WERI-Rb-1 (cell line): Measurements from ENCODE around the gene CHMP6.

Experiments
- DNase-seq: peaks from one replicate; pipeline ENCODE4 v3.0.0-alpha.2; 2020
- H3K27ac ChIP-seq: fragments of 250-450 bp; sonication (Bioruptor Pico); 2 replicates; pipeline ENCODE4 v1.5.1; 2020; ENCODE audit warnings: mild to moderate bottlenecking, moderate library complexity
- H3K27me3 ChIP-seq: fragments of 250-450 bp; sonication (Bioruptor Pico); 2 replicates; pipeline ENCODE4 v1.5.1; 2021; ENCODE audit warnings: mild to moderate bottlenecking, low read depth, moderate library complexity; ENCODE audit not compliant: insufficient read depth, severe bottlenecking
- H3K36me3 ChIP-seq: fragments of 250-450 bp; sonication (Bioruptor Pico); 2 replicates; pipeline ENCODE4 v1.5.1; 2020; ENCODE audit warnings: mild to moderate bottlenecking, moderate library complexity
- H3K4me3 ChIP-seq: 2 replicates; pipeline ENCODE4 v1.5.1; 2011; ENCODE audit warnings: low read depth, mild to moderate bottlenecking, control low read depth, low read length
- H3K9me3 ChIP-seq: fragments of 250-450 bp; sonication (Bioruptor Pico); 2 replicates; pipeline ENCODE4 v1.5.1; 2021; ENCODE audit warnings: mild to moderate bottlenecking, moderate library complexity; ENCODE audit not compliant: severe bottlenecking
- TF ChIP-seq, protein P1 (sequence below): IDR thresholded peaks from 2 replicates; pipeline ENCODE4 v1.5.1; 2011; ENCODE audit warnings: low read depth, mild to moderate bottlenecking, control low read depth, inconsistent platforms, low read length

The CHMP6 gene

DNA sequence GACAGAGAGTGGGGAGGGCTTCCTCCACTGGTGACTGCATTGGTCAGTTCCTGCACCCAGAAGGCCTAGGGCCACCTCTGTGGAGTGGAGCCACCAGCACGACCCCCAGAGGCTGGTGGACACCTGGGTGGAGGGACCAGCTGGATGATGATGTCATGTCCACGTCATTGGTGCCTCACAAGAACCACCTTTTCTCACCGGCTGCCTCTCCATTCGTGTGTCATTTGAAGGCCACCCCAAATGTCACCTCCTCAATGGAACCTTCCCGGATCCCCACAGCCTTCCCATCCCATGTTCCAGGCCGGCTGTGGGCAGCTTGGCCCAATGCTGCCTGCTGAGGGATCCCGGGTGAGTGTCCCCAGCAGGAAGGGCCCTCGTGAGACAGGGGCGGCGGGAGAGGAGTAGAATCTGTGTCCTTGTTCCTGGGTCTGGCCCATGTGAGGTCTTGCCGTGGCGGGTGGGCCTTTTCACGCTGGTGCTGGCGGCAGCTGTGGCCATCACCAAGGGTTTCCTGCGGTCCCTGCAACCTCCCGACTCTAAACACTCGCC is 9.1 kb upstream of the CHMP6 start:
- Histone ChIP-seq H3K9me3 (peaks cover 3% of the 10 kb centered on the region), H3K27me3 (no peaks in the 10 kb centered on the region), H3K4me3 (no peak overlapping the region), H3K27ac (no peak overlapping the region), H3K36me3 (no peaks in the 10 kb centered on the region)
- TF ChIP-seq, protein P1, sequence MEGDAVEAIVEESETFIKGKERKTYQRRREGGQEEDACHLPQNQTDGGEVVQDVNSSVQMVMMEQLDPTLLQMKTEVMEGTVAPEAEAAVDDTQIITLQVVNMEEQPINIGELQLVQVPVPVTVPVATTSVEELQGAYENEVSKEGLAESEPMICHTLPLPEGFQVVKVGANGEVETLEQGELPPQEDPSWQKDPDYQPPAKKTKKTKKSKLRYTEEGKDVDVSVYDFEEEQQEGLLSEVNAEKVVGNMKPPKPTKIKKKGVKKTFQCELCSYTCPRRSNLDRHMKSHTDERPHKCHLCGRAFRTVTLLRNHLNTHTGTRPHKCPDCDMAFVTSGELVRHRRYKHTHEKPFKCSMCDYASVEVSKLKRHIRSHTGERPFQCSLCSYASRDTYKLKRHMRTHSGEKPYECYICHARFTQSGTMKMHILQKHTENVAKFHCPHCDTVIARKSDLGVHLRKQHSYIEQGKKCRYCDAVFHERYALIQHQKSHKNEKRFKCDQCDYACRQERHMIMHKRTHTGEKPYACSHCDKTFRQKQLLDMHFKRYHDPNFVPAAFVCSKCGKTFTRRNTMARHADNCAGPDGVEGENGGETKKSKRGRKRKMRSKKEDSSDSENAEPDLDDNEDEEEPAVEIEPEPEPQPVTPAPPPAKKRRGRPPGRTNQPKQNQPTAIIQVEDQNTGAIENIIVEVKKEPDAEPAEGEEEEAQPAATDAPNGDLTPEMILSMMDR = no peak
- DNase-seq = no peak

DNA sequence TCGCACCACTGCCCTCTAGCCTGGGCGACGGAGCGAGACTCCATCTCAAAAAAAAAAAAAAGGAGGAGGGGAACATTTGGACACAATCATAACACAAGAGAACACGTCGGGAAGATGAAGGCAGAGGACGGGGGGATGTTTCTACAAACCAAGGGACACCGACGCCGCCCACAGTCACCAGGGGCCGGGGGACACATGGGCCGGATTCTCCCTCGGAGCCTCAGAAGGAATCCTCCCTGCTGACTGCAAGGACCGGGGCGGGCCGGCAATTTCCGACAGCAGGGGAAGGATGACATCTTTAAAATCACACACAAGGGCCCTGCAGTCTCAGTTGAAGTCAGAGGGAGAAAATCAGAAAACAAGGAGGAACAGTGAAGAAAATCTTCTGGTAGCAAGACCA is 8.1 kb upstream of the CHMP6 start:
- peaks cover 3% of the 10 kb centered on the region for H3K9me3 ChIP-seq
- no peaks in the 10 kb centered on the region for H3K27me3 ChIP-seq
- no peak for DNase-seq
- H3K36me3 ChIP-seq = no peaks in the 10 kb centered on the region
- TF ChIP-seq, protein P1 = no peak
- H3K4me3 ChIP-seq = no peak overlapping the region
- H3K27ac ChIP-seq = no peak overlapping the region

DNA sequence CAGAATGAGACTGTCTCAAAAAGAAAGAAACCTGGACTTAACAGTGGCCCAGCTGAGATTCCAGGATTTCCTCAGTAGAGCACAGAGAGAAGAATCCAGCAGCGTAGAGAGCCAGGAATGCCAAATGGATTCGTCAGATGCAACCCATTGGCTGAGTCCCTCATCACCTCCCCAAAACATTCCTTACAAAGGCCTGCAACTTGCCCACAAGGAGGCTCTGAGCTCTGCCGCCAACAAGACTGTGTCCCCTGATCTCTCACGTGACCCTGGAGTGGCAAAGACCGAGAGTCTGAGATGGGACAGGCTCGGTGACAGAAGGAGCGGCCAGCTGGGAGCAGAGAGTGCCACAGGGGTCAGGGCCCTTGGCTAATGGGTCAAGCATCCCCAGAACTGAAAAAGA is 6.9 kb upstream of the CHMP6 start:
- Histone ChIP-seq H3K27ac (no peak overlapping the region), H3K4me3 (no peak overlapping the region), H3K36me3 (no peaks in the 10 kb centered on the region), H3K9me3 (peaks cover 3% of the 10 kb centered on the region), H3K27me3 (no peaks in the 10 kb centered on the region)
- TF ChIP-seq, protein P1 = no peak
- DNase-seq = no peak

DNA sequence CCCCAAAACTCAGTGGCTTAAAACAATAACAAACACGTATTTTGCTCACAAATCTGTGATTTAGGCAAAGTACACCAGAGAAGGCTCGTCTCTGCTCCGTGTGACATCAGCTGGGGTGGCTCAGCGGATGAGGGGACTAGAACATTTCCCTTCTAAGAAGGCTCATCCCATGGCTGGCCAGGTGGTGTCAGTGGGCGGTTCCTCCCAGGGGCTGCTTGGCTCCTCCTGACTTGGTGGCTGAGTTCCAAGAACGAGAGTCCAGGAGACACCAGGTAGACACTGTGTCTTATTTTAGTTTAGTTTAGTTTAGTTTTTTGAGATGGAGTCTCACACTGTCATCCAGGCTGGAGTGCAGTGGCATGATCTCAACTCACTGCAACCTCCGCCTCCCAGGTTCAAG is 5.6 kb upstream of the CHMP6 start:
- no peak overlapping the region for H3K4me3 ChIP-seq
- TF ChIP-seq, protein P1 = no peak
- DNase-seq = peak; percentile 80

DNA sequence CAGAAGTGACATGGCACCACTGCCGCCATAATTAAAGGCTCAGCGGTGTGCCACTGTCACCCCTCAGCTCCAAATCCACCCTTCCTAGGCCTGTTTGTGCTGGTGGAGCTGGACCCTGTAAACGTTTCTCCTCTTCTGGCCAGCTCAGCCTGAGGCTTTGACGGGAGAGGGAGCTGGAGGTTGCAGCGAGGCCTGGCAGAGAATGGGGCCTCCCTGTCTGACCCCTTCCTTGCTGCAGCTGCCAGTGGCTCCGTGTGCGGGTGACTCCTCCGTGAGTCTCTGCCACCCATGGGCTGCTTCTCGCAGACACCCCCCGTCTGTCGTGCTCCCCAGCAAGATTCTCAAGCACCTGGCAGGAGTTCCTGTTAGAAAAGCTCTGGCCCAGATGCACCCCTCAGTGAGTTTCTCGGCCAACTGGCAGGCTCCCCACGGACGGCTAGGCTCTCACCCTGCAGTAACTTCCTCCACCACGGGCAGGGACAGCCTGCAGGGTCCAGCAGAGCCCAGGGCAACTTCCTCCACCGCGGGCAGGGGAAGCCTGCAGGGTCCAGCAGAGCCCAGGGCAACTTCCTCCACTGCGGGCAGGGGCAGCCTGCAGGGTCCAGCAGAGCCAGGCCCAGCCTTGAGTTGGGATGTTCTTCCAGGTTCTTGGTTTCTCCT is 4.7 kb upstream of the CHMP6 start:
- Histone ChIP-seq H3K4me3 (no peak overlapping the region), H3K9me3 (peaks cover 3% of the 10 kb centered on the region), H3K36me3 (no peaks in the 10 kb centered on the region), H3K27ac (no peak overlapping the region), H3K27me3 (no peaks in the 10 kb centered on the region)
- DNase-seq = no peak
- TF ChIP-seq, protein P1 = no peak

More for the DNA sequence above, 5.6 kb upstream of the CHMP6 start:
- no peaks in the 10 kb centered on the region for H3K36me3 ChIP-seq
- no peaks in the 10 kb centered on the region for H3K27me3 ChIP-seq
- peak overlapping the region; percentile 12 for H3K27ac ChIP-seq
- H3K9me3 ChIP-seq = peaks cover 3% of the 10 kb centered on the region

DNA sequence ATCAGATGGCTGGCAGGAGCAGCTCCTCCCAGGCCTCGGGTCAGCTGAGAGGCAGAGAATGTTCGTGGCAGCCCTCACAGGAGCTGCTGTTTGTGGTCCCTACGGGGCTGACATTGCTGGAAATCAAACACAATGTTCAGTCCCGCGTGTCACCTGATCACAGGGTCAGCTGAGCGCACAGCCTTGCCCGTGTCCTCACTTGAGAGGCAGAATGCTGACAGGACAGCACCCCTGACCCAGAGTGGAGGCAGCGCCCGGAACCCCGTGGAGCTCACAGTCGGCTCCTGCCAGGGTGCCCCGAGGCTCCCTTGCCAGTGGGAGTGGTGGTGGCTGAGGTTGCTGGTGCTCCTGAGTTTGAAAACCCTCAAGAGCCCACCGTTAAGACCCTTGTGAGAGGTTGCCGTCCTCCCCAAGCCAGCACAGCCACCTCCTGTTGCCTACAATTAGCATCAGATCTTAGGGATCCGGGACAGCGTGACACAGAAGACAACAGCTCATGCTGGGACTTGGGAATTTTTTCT is 3.6 kb upstream of the CHMP6 start:
- H3K4me3 ChIP-seq = no peak overlapping the region
- TF ChIP-seq, protein P1 = no peak
- H3K36me3 ChIP-seq = no peaks in the 10 kb centered on the region
- H3K27me3 ChIP-seq = no peaks in the 10 kb centered on the region
- DNase-seq = peak; percentile 55
- H3K27ac ChIP-seq = no peak overlapping the region
- peaks cover 3% of the 10 kb centered on the region for H3K9me3 ChIP-seq
